ENCODE data around the gene SNX30. TPM values are rescaled to one million over a fixed set of nuclear protein-coding genes. Genes with fewer than 3 reads are reported as not detected.

SNX30 gene
- total RNA-seq, 1 experiment from 2014 or later, result 12.7 TPM

DNA sequence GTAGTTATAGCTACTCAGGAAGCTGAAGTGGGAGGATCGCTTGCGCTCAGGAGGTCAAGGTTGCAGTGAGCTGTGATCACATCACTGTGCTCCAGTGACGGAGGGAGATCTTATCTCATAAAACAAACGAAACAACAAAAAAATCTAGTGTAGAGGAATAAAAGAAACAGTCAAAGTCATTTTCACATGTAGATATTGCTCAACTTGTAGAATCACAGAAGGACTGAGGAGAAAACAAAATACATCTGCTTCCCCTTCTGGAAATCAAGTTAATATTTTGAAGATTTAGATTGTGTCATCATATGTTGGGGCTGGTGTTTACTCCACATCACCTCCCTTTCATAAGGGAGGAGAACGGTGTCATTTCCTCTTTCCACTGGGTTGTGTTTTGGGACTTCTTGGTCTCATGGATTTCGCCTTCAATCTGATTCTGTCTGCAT lies 148.3 kb downstream of the SNX30 start:
- ATAC-seq, result no peak
- Histone ChIP-seq H3K4me2 (ENCODE audit: low read length) (no peak overlapping the region), H3K4me1 (ENCODE audit: control insufficient read depth in 1 of 2, insufficient read depth in 2 of 2, low read length in 2 of 2) (0 out of 4 replicates have a peak, but pooled peaks cover 0 to 2% of the 10 kb centered on the region in 2 experiments), H3K27me3 (ENCODE audit: insufficient read depth, low read length) (0 out of 2 replicates have a peak, but pooled peaks cover 3% of the 10 kb centered on the region), H3K36me3 (ENCODE audit: control insufficient read depth in 1 of 2, insufficient read depth in 2 of 2, low read length in 2 of 2) (no peaks in the 10 kb centered on the region), H3K27ac (ENCODE audit: low read depth, low read length) (no peak overlapping the region), H3K9ac (ENCODE audit: low read length) (no peak overlapping the region), H3K4me3 (replicated peaks in 1 of 2; ENCODE audit: low read depth in 1 of 2, low read length in 2 of 2) (no peak overlapping the region), H3K79me2 (ENCODE audit: insufficient read depth, low read length) (no peaks in the 10 kb centered on the region), H3K9me2 (ENCODE audit: insufficient read depth) (no peaks in the 10 kb centered on the region), H4K20me1 (ENCODE audit: insufficient read depth) (no peaks in the 10 kb centered on the region), H3K9me3 (ENCODE audit: control insufficient read depth in 1 of 2, insufficient read depth in 1 of 2, low read depth in 1 of 2, low read length in 2 of 2) (no peaks in the 10 kb centered on the region), H2AFZ (ENCODE audit: low read depth, low read length, poor library complexity, severe bottlenecking) (no peak overlapping the region)
- BruUV-seq (replicated peaks), result no TSS peak
- intact Hi-C loops (cut with micrococcal nuclease), result loop anchor here (10.0 kb wide), 1 partner anchor 804 kb away; no protein-coding TSS in a partner anchor
- ChIA-PET CTCF (no interaction called here), POLR2A (no interaction called here), RAD21 (ENCODE audit: low non-redundant PET in 1 of 2, low total read pairs in 2 of 2, uncharacterized antibody in 2 of 2, unreplicated experiment in 2 of 2) (no interaction called here)
- no peak for DNase-seq (ENCODE audit: low read depth, low spot score)
- TF ChIP-seq, protein P1, sequence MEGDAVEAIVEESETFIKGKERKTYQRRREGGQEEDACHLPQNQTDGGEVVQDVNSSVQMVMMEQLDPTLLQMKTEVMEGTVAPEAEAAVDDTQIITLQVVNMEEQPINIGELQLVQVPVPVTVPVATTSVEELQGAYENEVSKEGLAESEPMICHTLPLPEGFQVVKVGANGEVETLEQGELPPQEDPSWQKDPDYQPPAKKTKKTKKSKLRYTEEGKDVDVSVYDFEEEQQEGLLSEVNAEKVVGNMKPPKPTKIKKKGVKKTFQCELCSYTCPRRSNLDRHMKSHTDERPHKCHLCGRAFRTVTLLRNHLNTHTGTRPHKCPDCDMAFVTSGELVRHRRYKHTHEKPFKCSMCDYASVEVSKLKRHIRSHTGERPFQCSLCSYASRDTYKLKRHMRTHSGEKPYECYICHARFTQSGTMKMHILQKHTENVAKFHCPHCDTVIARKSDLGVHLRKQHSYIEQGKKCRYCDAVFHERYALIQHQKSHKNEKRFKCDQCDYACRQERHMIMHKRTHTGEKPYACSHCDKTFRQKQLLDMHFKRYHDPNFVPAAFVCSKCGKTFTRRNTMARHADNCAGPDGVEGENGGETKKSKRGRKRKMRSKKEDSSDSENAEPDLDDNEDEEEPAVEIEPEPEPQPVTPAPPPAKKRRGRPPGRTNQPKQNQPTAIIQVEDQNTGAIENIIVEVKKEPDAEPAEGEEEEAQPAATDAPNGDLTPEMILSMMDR (IDR thresholded peaks at IDR 0.05 in 2 of 3, conservative IDR thresholded peaks at IDR 0.05 in 1 of 3; ENCODE audit: borderline replicate concordance in 1 of 3, insufficient read depth in 1 of 3, low read depth in 2 of 3, low read length in 2 of 3), result no peak
- TF ChIP-seq SIN3A (IDR thresholded peaks at IDR 0.05; ENCODE audit: low read depth) (no peak), EZH2phosphoT487 (IDR thresholded peaks at IDR 0.05; ENCODE audit: borderline replicate concordance) (no peak), EZH2 (IDR thresholded peaks at IDR 0.05) (no peak), ELF1 (IDR thresholded peaks at IDR 0.05; ENCODE audit: borderline replicate concordance, low read depth) (no peak), EGR1 (IDR thresholded peaks at IDR 0.05; ENCODE audit: low read depth) (no peak), ZFX (IDR thresholded peaks at IDR 0.05) (no peak), CBX3 (IDR thresholded peaks at IDR 0.05; ENCODE audit: low read depth) (no peak), CEBPB (IDR thresholded peaks at IDR 0.05; ENCODE audit: low read depth) (no peak), JUND (IDR thresholded peaks at IDR 0.05) (no peak), POLR2AphosphoS5 (IDR thresholded peaks at IDR 0.05; ENCODE audit: low read depth, low read length) (no peak), RAD21 (IDR thresholded peaks at IDR 0.05; ENCODE audit: low read depth) (no peak), SRF (IDR thresholded peaks at IDR 0.05; ENCODE audit: low read depth) (no peak), YY1 (IDR thresholded peaks at IDR 0.05; ENCODE audit: extremely low read depth, insufficient replicate concordance, low read depth, low read length) (no peak)
- TF ChIP-seq, protein P2, sequence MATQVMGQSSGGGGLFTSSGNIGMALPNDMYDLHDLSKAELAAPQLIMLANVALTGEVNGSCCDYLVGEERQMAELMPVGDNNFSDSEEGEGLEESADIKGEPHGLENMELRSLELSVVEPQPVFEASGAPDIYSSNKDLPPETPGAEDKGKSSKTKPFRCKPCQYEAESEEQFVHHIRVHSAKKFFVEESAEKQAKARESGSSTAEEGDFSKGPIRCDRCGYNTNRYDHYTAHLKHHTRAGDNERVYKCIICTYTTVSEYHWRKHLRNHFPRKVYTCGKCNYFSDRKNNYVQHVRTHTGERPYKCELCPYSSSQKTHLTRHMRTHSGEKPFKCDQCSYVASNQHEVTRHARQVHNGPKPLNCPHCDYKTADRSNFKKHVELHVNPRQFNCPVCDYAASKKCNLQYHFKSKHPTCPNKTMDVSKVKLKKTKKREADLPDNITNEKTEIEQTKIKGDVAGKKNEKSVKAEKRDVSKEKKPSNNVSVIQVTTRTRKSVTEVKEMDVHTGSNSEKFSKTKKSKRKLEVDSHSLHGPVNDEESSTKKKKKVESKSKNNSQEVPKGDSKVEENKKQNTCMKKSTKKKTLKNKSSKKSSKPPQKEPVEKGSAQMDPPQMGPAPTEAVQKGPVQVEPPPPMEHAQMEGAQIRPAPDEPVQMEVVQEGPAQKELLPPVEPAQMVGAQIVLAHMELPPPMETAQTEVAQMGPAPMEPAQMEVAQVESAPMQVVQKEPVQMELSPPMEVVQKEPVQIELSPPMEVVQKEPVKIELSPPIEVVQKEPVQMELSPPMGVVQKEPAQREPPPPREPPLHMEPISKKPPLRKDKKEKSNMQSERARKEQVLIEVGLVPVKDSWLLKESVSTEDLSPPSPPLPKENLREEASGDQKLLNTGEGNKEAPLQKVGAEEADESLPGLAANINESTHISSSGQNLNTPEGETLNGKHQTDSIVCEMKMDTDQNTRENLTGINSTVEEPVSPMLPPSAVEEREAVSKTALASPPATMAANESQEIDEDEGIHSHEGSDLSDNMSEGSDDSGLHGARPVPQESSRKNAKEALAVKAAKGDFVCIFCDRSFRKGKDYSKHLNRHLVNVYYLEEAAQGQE (IDR thresholded peaks at IDR 0.05; ENCODE audit: low read depth), result no peak
- TF ChIP-seq, protein P3, sequence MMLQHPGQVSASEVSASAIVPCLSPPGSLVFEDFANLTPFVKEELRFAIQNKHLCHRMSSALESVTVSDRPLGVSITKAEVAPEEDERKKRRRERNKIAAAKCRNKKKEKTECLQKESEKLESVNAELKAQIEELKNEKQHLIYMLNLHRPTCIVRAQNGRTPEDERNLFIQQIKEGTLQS (IDR thresholded peaks at IDR 0.05), result no peak
- TF ChIP-seq, protein P4, sequence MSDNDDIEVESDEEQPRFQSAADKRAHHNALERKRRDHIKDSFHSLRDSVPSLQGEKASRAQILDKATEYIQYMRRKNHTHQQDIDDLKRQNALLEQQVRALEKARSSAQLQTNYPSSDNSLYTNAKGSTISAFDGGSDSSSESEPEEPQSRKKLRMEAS (IDR thresholded peaks at IDR 0.05), result no peak
